Kidney (tissue), 14 donors: Measurements from ENCODE around the gene SULT1B1. TPM values are rescaled to one million over a fixed set of nuclear protein-coding genes. Genes with fewer than 3 reads are reported as not detected.
A peak's percentile ranks its signal among the peaks of the same experiment; 100 is the strongest.

Experiments used
- DNase-seq, 5 donors: peaks; one replicate each; pipeline ENCODE4 v3.0.0-alpha.2; 2013 to 2020
- FAIRE-seq: peaks from 2 replicates; lab custom pipeline; 2012; peaks lifted over from hg19 to GRCh38; lab: Jason Lieb, UNC
- H3K27ac ChIP-seq, 2 donors: one replicate each; pipeline ENCODE4 v1.7.0; 2013; ENCODE audit warnings: low read depth in 2 of 2, low read length in 2 of 2, inconsistent platforms in 1 of 2
- H3K27me3 ChIP-seq: one replicate; pipeline ENCODE4 v1.7.1; 2013; ENCODE audit warnings: low read length, inconsistent platforms; ENCODE audit not compliant: control insufficient read depth, insufficient read depth
- H3K36me3 ChIP-seq, 3 donors: one replicate each; pipeline versions ENCODE4 v1.7.0 to v1.7.1; 2013; ENCODE audit warnings: low read length in 3 of 3, control low read depth in 1 of 3, inconsistent platforms in 1 of 3; ENCODE audit not compliant: insufficient read depth in 3 of 3, control insufficient read depth in 2 of 3
- H3K4me1 ChIP-seq, 3 donors: one replicate each; pipeline versions ENCODE4 v1.7.0 to v1.7.1; 2013; ENCODE audit warnings: low read length in 3 of 3, inconsistent platforms in 1 of 3, low read depth in 1 of 3; ENCODE audit not compliant: control insufficient read depth in 2 of 3, insufficient read depth in 2 of 3
- H3K4me3 ChIP-seq, 3 donors: one replicate each; pipeline versions ENCODE4 v1.7.0 to v1.8.1; 2013; ENCODE audit warnings: low read length in 3 of 3, control low read depth in 1 of 3, inconsistent platforms in 1 of 3
- H3K9ac ChIP-seq, 3 donors: one replicate each; pipeline versions ENCODE4 v1.7.0 to v1.7.1; 2013; ENCODE audit warnings: low read length in 3 of 3, control low read depth in 1 of 3, inconsistent platforms in 1 of 3
- H3K9me3 ChIP-seq, 3 donors: one replicate each; pipeline versions ENCODE4 v1.7.0 to v1.7.1; 2013; ENCODE audit warnings: low read length in 3 of 3, control low read depth in 1 of 3, inconsistent platforms in 1 of 3; ENCODE audit not compliant: control insufficient read depth in 2 of 3, insufficient read depth in 1 of 3
- intact Hi-C: fragments of 100-400 bp; cut with DNase I; formaldehyde crosslinking; loops from one replicate; pipeline ENCODE4 v1.11.1; 2022
- polyA plus RNA-seq: library from polyadenylated mRNA; stranded (reverse); fragments of 350-450 nt; fragmentation: Illumina TruSeq; extraction: RNeasy Lipid Tissue Mini Kit (QIAGEN cat#74804); gene quantifications from one replicate; pipeline ENCODE4 v1.2.3, GENCODE V29; 2014; ENCODE audit warnings: low read depth, low replicate concordance; ENCODE audit not compliant: insufficient read depth
- total RNA-seq: library from RNA; stranded (reverse); fragmentation: NEBNext Ultra II Directional; extraction: Animal tissue kit (Norgen Biotek cat#: 25700); gene quantifications from one replicate; pipeline ENCODE4 v1.2.1, GENCODE V29; 2021
- TF ChIP-seq, protein P1 (sequence below): IDR thresholded peaks from 3 replicates; pipeline ENCODE4 v1.5.1; 2012; ENCODE audit warnings: mild to moderate bottlenecking, moderate library complexity, borderline replicate concordance; ENCODE audit not compliant: insufficient read depth; ENCODE audit errors: extremely low read depth
- donor health status: control.
- donor health status: control.
- donor health status: control.
- donor health status: control.
- donor health status: control.
- donor health status: DM: yes; HTN: yes; CAD: no.
- donor health status: Normal renal cell carcinoma (clear cell type).

SULT1B1 gene
- total and polyA plus RNA-seq, 2 donors from 2014 or later = 0.39 to 4.7 TPM

DNA sequence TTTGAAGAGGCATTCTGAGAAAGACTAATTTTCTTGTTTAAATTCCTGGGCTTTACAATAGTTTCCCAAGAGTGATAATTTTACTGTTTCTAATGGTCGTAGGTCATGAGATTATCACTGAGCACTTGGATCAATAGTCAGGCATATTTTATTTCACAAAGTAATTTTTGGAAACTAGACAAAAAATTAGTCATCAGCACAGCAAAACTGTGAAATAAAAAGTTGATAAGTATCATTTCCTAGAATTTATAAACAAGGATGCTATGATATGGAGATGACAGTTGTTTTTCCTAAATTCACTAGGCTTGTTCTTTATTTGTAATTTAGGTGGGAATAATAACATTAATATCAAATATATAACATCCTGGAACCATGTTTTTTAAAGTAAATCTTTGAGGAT lies 33.0 kb downstream of the SULT1B1 start:
- H3K27ac ChIP-seq = no peak overlapping the region
- intact Hi-C loops = no loop called here

DNA sequence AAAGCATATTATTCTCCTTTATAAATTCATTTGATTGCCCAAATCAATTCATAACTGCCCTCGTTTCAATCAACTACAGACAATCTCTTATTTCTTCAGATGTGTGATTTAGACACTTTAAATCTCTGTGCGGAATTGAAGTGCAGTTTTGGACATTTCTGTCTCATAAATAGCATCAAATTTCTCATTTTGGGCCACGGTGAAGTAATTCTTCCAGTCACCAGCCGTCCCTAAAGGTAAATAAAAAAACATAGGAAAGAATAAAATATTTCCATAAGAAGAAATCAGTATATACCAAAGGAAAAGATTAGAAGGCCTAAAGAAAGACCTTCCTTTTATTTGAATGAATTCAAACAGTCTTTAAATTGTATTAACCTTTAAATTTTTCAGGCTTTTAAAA lies 33.4 kb downstream of the SULT1B1 start:
- TF ChIP-seq, protein P1, sequence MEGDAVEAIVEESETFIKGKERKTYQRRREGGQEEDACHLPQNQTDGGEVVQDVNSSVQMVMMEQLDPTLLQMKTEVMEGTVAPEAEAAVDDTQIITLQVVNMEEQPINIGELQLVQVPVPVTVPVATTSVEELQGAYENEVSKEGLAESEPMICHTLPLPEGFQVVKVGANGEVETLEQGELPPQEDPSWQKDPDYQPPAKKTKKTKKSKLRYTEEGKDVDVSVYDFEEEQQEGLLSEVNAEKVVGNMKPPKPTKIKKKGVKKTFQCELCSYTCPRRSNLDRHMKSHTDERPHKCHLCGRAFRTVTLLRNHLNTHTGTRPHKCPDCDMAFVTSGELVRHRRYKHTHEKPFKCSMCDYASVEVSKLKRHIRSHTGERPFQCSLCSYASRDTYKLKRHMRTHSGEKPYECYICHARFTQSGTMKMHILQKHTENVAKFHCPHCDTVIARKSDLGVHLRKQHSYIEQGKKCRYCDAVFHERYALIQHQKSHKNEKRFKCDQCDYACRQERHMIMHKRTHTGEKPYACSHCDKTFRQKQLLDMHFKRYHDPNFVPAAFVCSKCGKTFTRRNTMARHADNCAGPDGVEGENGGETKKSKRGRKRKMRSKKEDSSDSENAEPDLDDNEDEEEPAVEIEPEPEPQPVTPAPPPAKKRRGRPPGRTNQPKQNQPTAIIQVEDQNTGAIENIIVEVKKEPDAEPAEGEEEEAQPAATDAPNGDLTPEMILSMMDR = no peak
- no peak overlapping the region for H3K9ac ChIP-seq
- no peaks in the 10 kb centered on the region for H3K4me1 ChIP-seq
- H3K27me3 ChIP-seq = no peaks in the 10 kb centered on the region
- H3K36me3 ChIP-seq = no peaks in the 10 kb centered on the region
- FAIRE-seq (no peak), DNase-seq (no peak)
- no peak overlapping the region for H3K27ac ChIP-seq
- H3K9me3 ChIP-seq = no peaks in the 10 kb centered on the region
- no peak overlapping the region for H3K4me3 ChIP-seq
- intact Hi-C loops = no loop called here

More for the DNA sequence above, 33.0 kb downstream of the SULT1B1 start:
- no peak for DNase-seq
- no peak for FAIRE-seq
- TF ChIP-seq, protein P1 = no peak
- Histone ChIP-seq H3K36me3 (no peaks in the 10 kb centered on the region), H3K27me3 (no peaks in the 10 kb centered on the region), H3K9ac (no peak overlapping the region), H3K4me3 (no peak overlapping the region), H3K4me1 (no peaks in the 10 kb centered on the region), H3K9me3 (no peaks in the 10 kb centered on the region)

DNA sequence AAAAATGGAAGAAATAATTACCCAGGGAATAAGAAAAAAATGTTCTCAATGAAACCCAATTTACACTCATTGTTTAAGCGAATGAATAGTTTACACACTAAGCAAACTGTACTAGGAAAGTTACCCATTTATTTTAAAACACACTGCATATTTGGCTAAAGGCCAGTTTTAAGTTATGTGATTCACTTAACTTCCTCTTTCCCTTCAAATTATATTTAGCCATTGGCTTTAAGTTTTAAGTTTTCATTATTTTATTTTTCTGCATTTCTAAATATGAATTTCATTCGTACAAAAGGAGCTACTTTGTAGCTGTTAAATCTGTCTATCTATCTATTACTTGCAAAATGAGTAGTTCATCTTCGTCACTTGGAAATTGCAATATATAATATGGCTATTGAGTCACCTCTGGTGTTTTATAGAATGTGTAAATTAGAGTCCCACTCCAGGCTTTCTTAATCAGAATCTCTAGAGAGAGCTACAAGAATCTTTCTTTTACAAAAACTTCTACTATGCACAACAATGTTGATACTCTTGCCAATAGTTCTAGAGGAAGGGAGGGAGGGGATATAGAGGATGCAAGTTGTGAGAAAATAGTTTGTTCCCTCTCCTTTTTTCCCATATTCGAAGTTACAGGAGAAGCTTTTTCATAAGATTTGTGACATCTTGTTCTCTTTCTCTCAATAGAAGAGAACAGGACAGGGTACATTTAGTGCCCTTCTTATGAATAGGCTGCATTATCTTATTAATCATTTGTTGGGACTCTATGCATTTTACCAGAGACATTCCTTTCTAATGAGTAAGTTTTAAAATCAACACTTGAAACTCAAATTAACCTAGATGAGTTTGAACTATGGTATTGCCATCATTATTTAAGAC lies 41.8 kb downstream of the SULT1B1 start:
- Histone ChIP-seq H3K27me3 (no peaks in the 10 kb centered on the region), H3K36me3 (no peaks in the 10 kb centered on the region), H3K9me3 (no peaks in the 10 kb centered on the region), H3K4me3 (no peak overlapping the region), H3K9ac (no peak overlapping the region), H3K27ac (no peak overlapping the region), H3K4me1 (no peaks in the 10 kb centered on the region)
- DNase-seq (peak in 1 of 5 donors; percentile 21), FAIRE-seq (peak; percentile 55)
- intact Hi-C loops = no loop called here
- TF ChIP-seq, protein P1 = no peak
